ENCODE results near the gene SSTR4. TPM values are rescaled to one million over a fixed set of nuclear protein-coding genes. Genes with fewer than 3 reads are reported as not detected.
"Not testable (repeated sequence)": the region's sequence is repeated elsewhere in the genome, so short reads cannot be mapped to it uniquely, and the experiment has no call there.

The SSTR4 gene, protein sequence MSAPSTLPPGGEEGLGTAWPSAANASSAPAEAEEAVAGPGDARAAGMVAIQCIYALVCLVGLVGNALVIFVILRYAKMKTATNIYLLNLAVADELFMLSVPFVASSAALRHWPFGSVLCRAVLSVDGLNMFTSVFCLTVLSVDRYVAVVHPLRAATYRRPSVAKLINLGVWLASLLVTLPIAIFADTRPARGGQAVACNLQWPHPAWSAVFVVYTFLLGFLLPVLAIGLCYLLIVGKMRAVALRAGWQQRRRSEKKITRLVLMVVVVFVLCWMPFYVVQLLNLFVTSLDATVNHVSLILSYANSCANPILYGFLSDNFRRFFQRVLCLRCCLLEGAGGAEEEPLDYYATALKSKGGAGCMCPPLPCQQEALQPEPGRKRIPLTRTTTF
- not detected for total RNA-seq (ENCODE audit: unreplicated experiment)
- long read RNA-seq = 0 reads

DNA sequence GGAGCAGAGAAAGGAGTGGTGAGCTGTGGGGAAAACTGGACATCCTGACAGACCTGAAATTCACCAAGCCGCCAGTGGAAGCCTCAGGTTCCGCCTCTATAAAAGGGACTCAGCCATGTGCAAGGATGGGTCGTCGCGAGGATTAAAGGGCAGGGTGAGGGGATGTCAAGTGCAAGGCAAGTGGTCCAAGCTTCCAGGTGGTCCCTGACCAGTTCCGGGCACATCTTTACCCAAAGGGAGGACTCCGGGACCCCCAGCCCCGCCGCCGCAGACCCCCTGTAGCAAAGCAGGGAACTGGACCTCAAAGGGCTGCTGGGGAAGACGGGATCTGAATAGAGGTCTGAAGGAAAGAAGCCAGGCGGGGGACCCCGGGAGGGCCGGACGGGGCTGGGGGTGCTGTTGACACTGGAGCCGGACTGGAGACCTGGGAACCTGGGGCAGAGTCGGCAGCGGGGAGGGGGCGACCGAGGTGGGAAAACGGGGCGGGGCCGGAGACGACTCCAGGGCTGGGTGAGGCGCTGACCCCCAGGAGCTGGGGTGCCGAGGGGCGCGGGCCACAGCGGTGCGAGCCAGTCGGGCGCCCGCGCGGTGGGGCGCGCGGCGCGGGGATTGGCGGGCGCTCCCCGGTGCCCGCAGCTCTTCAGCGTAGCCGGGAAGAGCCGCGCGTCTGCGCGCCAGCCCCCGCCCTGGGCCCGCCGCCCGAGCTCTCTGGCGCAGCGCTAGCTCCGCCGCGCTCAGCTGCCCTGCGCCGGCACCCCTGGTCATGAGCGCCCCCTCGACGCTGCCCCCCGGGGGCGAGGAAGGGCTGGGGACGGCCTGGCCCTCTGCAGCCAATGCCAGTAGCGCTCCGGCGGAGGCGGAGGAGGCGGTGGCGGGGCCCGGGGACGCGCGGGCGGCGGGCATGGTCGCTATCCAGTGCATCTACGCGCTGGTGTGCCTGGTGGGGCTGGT is at the start of gene SSTR4:
Gene SSTR4 (plus strand): TSS at position 592 of the 951 bp plus-strand sequence. CDS start 172 bp downstream, at position 764.
- Mint-ChIP-seq H3K4me1 (ENCODE audit: low read depth, unreplicated experiment) (peaks cover 11% of the 10 kb centered on the region), H3K9me3 (ENCODE audit: unreplicated experiment) (peaks cover 9% of the 10 kb centered on the region), H3K27ac (ENCODE audit: unreplicated experiment) (no peak within 1 kb of the TSS), H3K36me3 (ENCODE audit: unreplicated experiment) (peaks cover 13% of the 10 kb centered on the region), H3K27me3 (ENCODE audit: unreplicated experiment) (peaks cover 24% of the 10 kb centered on the region), H3K4me3 (ENCODE audit: unreplicated experiment) (peak within 1 kb of the TSS; percentile 46)
- TF ChIP-seq, protein P1, sequence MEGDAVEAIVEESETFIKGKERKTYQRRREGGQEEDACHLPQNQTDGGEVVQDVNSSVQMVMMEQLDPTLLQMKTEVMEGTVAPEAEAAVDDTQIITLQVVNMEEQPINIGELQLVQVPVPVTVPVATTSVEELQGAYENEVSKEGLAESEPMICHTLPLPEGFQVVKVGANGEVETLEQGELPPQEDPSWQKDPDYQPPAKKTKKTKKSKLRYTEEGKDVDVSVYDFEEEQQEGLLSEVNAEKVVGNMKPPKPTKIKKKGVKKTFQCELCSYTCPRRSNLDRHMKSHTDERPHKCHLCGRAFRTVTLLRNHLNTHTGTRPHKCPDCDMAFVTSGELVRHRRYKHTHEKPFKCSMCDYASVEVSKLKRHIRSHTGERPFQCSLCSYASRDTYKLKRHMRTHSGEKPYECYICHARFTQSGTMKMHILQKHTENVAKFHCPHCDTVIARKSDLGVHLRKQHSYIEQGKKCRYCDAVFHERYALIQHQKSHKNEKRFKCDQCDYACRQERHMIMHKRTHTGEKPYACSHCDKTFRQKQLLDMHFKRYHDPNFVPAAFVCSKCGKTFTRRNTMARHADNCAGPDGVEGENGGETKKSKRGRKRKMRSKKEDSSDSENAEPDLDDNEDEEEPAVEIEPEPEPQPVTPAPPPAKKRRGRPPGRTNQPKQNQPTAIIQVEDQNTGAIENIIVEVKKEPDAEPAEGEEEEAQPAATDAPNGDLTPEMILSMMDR (IDR thresholded peaks at IDR 0.05; ENCODE audit: partially characterized antibody, unreplicated experiment) = no peak
- peak; percentile 22 for DNase-seq

DNA sequence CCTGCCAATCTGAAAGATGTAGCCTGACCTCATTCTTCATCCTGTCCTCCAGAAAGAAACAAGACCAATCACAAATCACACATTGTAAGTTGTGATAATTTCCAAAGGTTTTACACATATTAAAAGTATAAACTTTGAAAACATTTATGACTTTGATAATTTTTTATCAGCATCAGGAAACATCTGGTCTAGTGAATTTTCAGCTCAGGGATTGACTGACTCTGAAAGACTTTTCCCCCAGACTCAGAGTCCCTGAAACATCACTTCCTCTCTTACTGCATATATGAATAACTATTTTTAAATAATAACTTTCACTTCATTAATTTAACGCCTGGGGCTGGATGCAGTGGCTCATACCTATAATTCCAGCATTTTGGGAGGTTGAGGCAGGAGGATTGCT is 48.5 kb upstream of the SSTR4 start:
- H3K27me3 Mint-ChIP-seq (ENCODE audit: unreplicated experiment) = no peaks in the 10 kb centered on the region
- no peak overlapping the region for H3K4me3 Mint-ChIP-seq (ENCODE audit: unreplicated experiment)
- no peaks in the 10 kb centered on the region for H3K9me3 Mint-ChIP-seq (ENCODE audit: unreplicated experiment)
- H3K27ac Mint-ChIP-seq (ENCODE audit: unreplicated experiment) = no peak overlapping the region
- H3K36me3 Mint-ChIP-seq (ENCODE audit: unreplicated experiment) = no peaks in the 10 kb centered on the region
- DNase-seq = no peak
- TF ChIP-seq, protein P1 (IDR thresholded peaks at IDR 0.05; ENCODE audit: partially characterized antibody, unreplicated experiment) = no peak
- H3K4me1 Mint-ChIP-seq (ENCODE audit: low read depth, unreplicated experiment) = no peaks in the 10 kb centered on the region

DNA sequence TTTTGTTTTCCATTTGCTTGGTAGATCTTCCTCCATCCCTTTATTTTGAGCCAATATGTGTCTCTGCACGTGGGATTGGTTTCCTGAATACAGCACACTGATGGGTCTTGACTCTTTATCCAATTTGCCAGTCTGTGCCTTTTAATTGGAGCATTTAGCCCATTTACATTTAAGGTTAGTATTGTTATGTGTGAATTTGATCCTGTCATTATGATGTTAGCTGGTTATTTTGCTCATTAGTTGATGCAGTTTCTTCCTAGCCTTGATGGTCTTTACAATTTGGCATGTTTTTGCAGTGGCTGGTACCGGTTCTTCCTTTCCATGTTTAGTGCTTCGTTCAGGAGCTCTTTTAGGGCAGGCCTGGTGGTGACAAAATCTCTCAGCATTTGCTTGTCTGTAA is 43.7 kb upstream of the SSTR4 start:
- H3K27me3 Mint-ChIP-seq (ENCODE audit: unreplicated experiment); H3K4me3 Mint-ChIP-seq (ENCODE audit: unreplicated experiment); H3K4me1 Mint-ChIP-seq (ENCODE audit: low read depth, unreplicated experiment); H3K9me3 Mint-ChIP-seq (ENCODE audit: unreplicated experiment); H3K36me3 Mint-ChIP-seq (ENCODE audit: unreplicated experiment); H3K27ac Mint-ChIP-seq (ENCODE audit: unreplicated experiment); DNase-seq: not testable (repeated sequence)

DNA sequence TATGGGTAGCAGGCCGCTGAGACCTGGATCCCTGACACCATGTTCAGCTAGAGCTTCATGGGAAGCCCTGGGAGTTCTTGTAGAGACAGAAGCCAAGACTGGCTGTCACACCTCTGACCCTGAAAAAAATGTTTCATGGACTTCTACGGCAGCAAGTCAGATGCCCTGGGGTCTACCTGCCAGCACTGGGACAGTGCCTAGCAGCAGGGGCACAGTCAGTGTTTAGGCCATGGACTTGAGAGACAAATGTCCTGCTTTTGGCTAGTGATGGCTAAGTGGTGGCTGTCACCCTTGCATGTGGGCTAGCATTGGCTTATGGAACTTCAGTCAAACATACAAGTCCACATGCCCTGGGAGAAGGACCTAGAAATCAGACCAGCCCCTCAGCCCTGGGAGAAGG is 41.3 kb upstream of the SSTR4 start:
- H3K9me3 Mint-ChIP-seq (ENCODE audit: unreplicated experiment) = no peaks in the 10 kb centered on the region
- TF ChIP-seq, protein P1 (IDR thresholded peaks at IDR 0.05; ENCODE audit: partially characterized antibody, unreplicated experiment) = no peak
- no peak overlapping the region for H3K27ac Mint-ChIP-seq (ENCODE audit: unreplicated experiment)
- no peak for DNase-seq
- peaks cover 9% of the 10 kb centered on the region for H3K36me3 Mint-ChIP-seq (ENCODE audit: unreplicated experiment)
- H3K4me1 Mint-ChIP-seq (ENCODE audit: low read depth, unreplicated experiment) = no peaks in the 10 kb centered on the region
- no peaks in the 10 kb centered on the region for H3K27me3 Mint-ChIP-seq (ENCODE audit: unreplicated experiment)
- no peak overlapping the region for H3K4me3 Mint-ChIP-seq (ENCODE audit: unreplicated experiment)

DNA sequence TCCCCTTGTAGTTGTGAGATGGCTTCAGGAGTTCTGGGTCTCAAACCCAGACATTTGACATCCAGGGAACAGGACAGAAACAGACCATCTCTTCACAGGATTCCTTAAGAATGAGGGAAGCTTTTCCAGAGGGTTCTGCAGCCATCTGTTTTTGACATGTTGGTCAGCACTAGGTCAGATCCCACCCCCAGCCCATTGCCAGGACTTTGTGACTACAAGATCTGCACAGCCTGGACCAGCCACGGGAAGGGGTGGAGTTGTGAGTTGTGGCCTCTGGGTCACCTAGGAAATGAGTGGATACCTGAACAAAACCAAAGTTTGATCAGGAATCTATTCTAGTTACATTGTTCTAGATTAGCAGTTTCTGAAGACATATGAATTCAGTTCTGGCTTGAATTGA is 39.2 kb upstream of the SSTR4 start:
- no peaks in the 10 kb centered on the region for H3K4me1 Mint-ChIP-seq (ENCODE audit: low read depth, unreplicated experiment)
- H3K9me3 Mint-ChIP-seq (ENCODE audit: unreplicated experiment) = no peaks in the 10 kb centered on the region
- no peaks in the 10 kb centered on the region for H3K27me3 Mint-ChIP-seq (ENCODE audit: unreplicated experiment)
- no peak for DNase-seq
- peaks cover 9% of the 10 kb centered on the region for H3K36me3 Mint-ChIP-seq (ENCODE audit: unreplicated experiment)
- TF ChIP-seq, protein P1 (IDR thresholded peaks at IDR 0.05; ENCODE audit: partially characterized antibody, unreplicated experiment) = no peak
- no peak overlapping the region for H3K4me3 Mint-ChIP-seq (ENCODE audit: unreplicated experiment)
- no peak overlapping the region for H3K27ac Mint-ChIP-seq (ENCODE audit: unreplicated experiment)

All from glutamatergic neuron (in vitro differentiated cells).